K562 (cell line): ENCODE data around the gene CDK5RAP3. TPM values are rescaled to one million over a fixed set of nuclear protein-coding genes. Genes with fewer than 3 reads are reported as not detected.

ENCODE experiments used
- ATAC-seq: fragments of 200-7000 bp; cut with Tn5 transposase; 3 replicates; pipeline ENCODE4 v1.9.1; 2020; ENCODE audit warnings: moderate library complexity
- BruUV-seq: library from RNA; stranded (reverse); fragments of 400-500 nt; replicated peaks from 2 replicates; lab custom pipeline; 2021; lab: Mats Ljungman, UMichigan
- CTCF ChIA-PET: fragments of 300-600 bp; formaldehyde crosslinking; extraction: SDS; loops from one replicate; lab custom pipeline; 2021; ENCODE audit warnings: low intra/inter-chr PET ratio; lab: Yijun Ruan, JAX
- POLR2A ChIA-PET: fragments of 300-600, 350-650 bp; sonication (Branson Sonifier 250); formaldehyde crosslinking; extraction: SDS; loops from one replicate; lab custom pipeline; 2021; ENCODE audit warnings: antibody characterized with exemption, inconsistent platforms; lab: Yijun Ruan, JAX
- DNase-seq, 4 experiments: peaks; one replicate each; pipeline versions ENCODE4 v3.0.0 to v3.0.0-alpha.2; 2011 to 2018; ENCODE audit warnings: low spot score in 3 of 4, mixed read lengths in 3 of 4; ENCODE audit errors: extremely low read depth in 1 of 4
- FAIRE-seq: peaks from 2 replicates; lab custom pipeline; 2011; peaks lifted over from hg19 to GRCh38; lab: Jason Lieb, UNC
- H2AFZ ChIP-seq: 2 replicates; pipeline ENCODE4 v1.6.0; 2011; ENCODE audit warnings: low read depth, low read length, control low read depth, inconsistent platforms
- H3K27ac ChIP-seq: fragments of 200-600 bp; 3 replicates; pipeline ENCODE4 v1.8.0; 2011; ENCODE audit warnings: low read depth, mild to moderate bottlenecking, control low read depth, inconsistent platforms, low read length, moderate library complexity, mixed read lengths; ENCODE audit errors: extremely low read depth
- H3K27me3 ChIP-seq, 2 experiments: fragments of 300-600 bp in 1 of 2; 2 replicates in 1 of 2; 3 replicates in 1 of 2; pipeline versions ENCODE4 v1.6.0 to v1.8.0; 2011; ENCODE audit warnings: inconsistent platforms in 2 of 2, low read length in 2 of 2, mild to moderate bottlenecking in 1 of 2, mixed read lengths in 1 of 2, moderate library complexity in 1 of 2; ENCODE audit not compliant: control insufficient read depth in 2 of 2, insufficient read depth in 2 of 2
- H3K36me3 ChIP-seq: fragments of 300-600 bp; 3 replicates; pipeline ENCODE4 v1.8.0; 2011; ENCODE audit warnings: mild to moderate bottlenecking, low read length, inconsistent platforms; ENCODE audit not compliant: control insufficient read depth, insufficient read depth
- H3K4me1 ChIP-seq, 2 experiments: fragments of 200-600 bp in 1 of 2; replicated peaks in 1 of 2; 2 replicates in 1 of 2; 3 replicates in 1 of 2; pipeline versions ENCODE4 v1.5.1 to v1.8.0; 2011; ENCODE audit warnings: inconsistent platforms in 2 of 2, low read length in 2 of 2, mild to moderate bottlenecking in 1 of 2, mixed read lengths in 1 of 2, moderate library complexity in 1 of 2; ENCODE audit not compliant: control insufficient read depth in 2 of 2, insufficient read depth in 2 of 2
- H3K4me2 ChIP-seq: 2 replicates; pipeline ENCODE4 v1.6.1; 2011; ENCODE audit warnings: low read length, control low read depth, inconsistent platforms, mixed read lengths; ENCODE audit not compliant: insufficient read depth
- H3K4me3 ChIP-seq: fragments of 200-600 bp; sonication (generic), shearing (Covaris generic); 2 replicates; pipeline ENCODE4 v1.5.1; 2016; ENCODE audit warnings: control low read depth, inconsistent platforms
- H3K79me2 ChIP-seq: fragments of 200-600 bp; 3 replicates; pipeline ENCODE4 v1.8.0; 2011; ENCODE audit warnings: low read length, inconsistent platforms; ENCODE audit not compliant: control insufficient read depth, insufficient read depth
- H3K9ac ChIP-seq, 2 experiments: 2 replicates each; pipeline versions ENCODE4 v1.6.0 to v1.6.1; 2011; ENCODE audit warnings: low read depth in 2 of 2, low read length in 2 of 2, control low read depth in 1 of 2, inconsistent platforms in 1 of 2, mild to moderate bottlenecking in 1 of 2, mixed read lengths in 1 of 2; ENCODE audit not compliant: insufficient read depth in 1 of 2
- H3K9me1 ChIP-seq: one replicate; pipeline ENCODE4 v1.6.0; 2011; ENCODE audit warnings: inconsistent platforms, mild to moderate bottlenecking, low read length, moderate library complexity; ENCODE audit not compliant: control insufficient read depth, insufficient read depth
- H3K9me3 ChIP-seq: replicated peaks from 2 replicates; pipeline ENCODE4 v1.5.1; 2011; ENCODE audit warnings: low read depth, low read length, inconsistent platforms; ENCODE audit not compliant: control insufficient read depth, insufficient read depth
- H4K20me1 ChIP-seq: replicated peaks from 2 replicates; pipeline ENCODE4 v1.6.1; 2011; ENCODE audit warnings: low read length, inconsistent platforms, mixed read lengths; ENCODE audit not compliant: control insufficient read depth, insufficient read depth
- ARID3B ChIP-seq: fragments of 250-450 bp; sonication (Bioruptor Pico); IDR thresholded peaks from 2 replicates; pipeline ENCODE4 v1.4.0; 2020; ENCODE audit warnings: borderline replicate concordance
- DEAF1 ChIP-seq: fragments of 450-650 bp; formaldehyde crosslinking; IDR thresholded peaks from 2 replicates; pipeline ENCODE4 v1.4.0; 2020; ENCODE audit warnings: mild to moderate bottlenecking, moderate library complexity
- USF2 ChIP-seq: sonication (generic); formaldehyde crosslinking; IDR thresholded peaks from 2 replicates; pipeline ENCODE4 v1.5.0; 2020; ENCODE audit warnings: missing genetic modification reagents
- XRCC5 ChIP-seq: fragments of 200-400 bp; formaldehyde crosslinking; IDR thresholded peaks from 2 replicates; pipeline ENCODE4 v1.6.1; 2017; ENCODE audit warnings: low read depth, mild to moderate bottlenecking, low read length
- ZNF785 ChIP-seq: fragments of 250-450 bp; sonication (Bioruptor Pico); IDR thresholded peaks from 2 replicates; pipeline ENCODE4 v1.4.0; 2020; ENCODE audit warnings: mild to moderate bottlenecking
- WGBS: fragments of 100-300 bp; shearing (Covaris generic); methylation state at CpG from one replicate; pipeline ENCODE4 v1.1.6; 2016; ENCODE audit warnings: low coverage, mixed read lengths; ENCODE audit not compliant: insufficient coverage; ENCODE audit errors: missing lambda C conversion rate; 5-methylcytosine and 5-hydroxymethylcytosine counted together
- in situ Hi-C: fragments of 300-500 bp; cut with MboI; formaldehyde crosslinking; loops from 4 replicates; pipeline ENCODE4 v1.15.0; 2018; ENCODE audit warnings: inconsistent platforms, mixed read lengths
- intact Hi-C: fragments of 100-400 bp; cut with micrococcal nuclease; formaldehyde crosslinking; loops from 2 replicates; pipeline ENCODE4 v1.14.2; 2022
- polyA plus RNA-seq, 8 experiments: library from polyadenylated mRNA; depleted of rRNA in 4 of 8; stranded (reverse) in 5 of 8; unstranded in 3 of 8; fragments of >200 nt; fragmentation: Nextera tagmentation in 2 of 8; fragmentation: Illumina TruSeq in 1 of 8; extraction: Ambion mirVana in 2 of 8; extraction: Trizol in 1 of 8; gene quantifications; 2 replicates each; pipeline versions ENCODE4 v1.2.1 to v1.2.3, GENCODE V29; 2011 to 2014; ENCODE audit warnings: inconsistent platforms in 1 of 8, missing spikeins in 1 of 8
- total RNA-seq, 7 experiments: library from RNA; depleted of rRNA in 6 of 7; stranded (reverse); fragments of >200 nt in 6 of 7; fragmentation: Illumina TruSeq in 2 of 7; extraction: Trizol in 2 of 7; gene quantifications; 2 replicates each; pipeline versions ENCODE4 v1.2.1 to v1.2.3, GENCODE V29; 2011 to 2021; ENCODE audit warnings: low replicate concordance in 1 of 7

CDK5RAP3 gene
- total and polyA plus RNA-seq, 9 of the 15 experiments (the other 6 are each of a cell fraction or from before 2014, with no cell fraction given) = 44.2 to 202 (median 91.5) TPM

GRCh38 chr17:47955497-47956461, 15.1 kb upstream of the CDK5RAP3 start:
- ChIA-PET POLR2A (interaction anchor here (0.6 to 2.2 kb wide), 7 partner anchors 13 to 130 kb away, joined by 3 to 8 read pairs (median 3); partner anchors contain the start of gene CDK5RAP3), CTCF (interaction anchor here (0.6 kb wide), 1 partner anchor 202 kb away, joined by 3 read pairs; no protein-coding TSS in a partner anchor)
- Histone ChIP-seq H3K9me3 (no peaks in the 10 kb centered on the region), H3K4me3 (no peak overlapping the region), H3K79me2 (no peaks in the 10 kb centered on the region), H3K9me1 (no peaks in the 10 kb centered on the region), H3K36me3 (no peaks in the 10 kb centered on the region; the same call in 2 of the 3 replicates), H3K27me3 (no peaks in the 10 kb centered on the region), H3K4me2 (no peak overlapping the region), H3K9ac (no peak overlapping the region; a peak in 1 of 4 replicates), H3K27ac (no peak overlapping the region), H4K20me1 (no peaks in the 10 kb centered on the region), H3K4me1 (peaks cover 10 to 19% of the 10 kb centered on the region in 2 experiments), H2AFZ (no peak overlapping the region)
- no peak for DNase-seq
- in situ Hi-C loops (no loop called here), intact Hi-C loops (no loop called here)
- ATAC-seq = no peak
- FAIRE-seq = no peak
- TF ChIP-seq ZNF785 (CRISPR knock-in tag) (no peak), DEAF1 (CRISPR knock-in tag) (no peak), USF2 (CRISPR knock-in tag) (no peak), ARID3B (no peak), XRCC5 (no peak)
- 37% methylated on average over 7 of the region's 7 CpGs for WGBS
- no TSS peak for BruUV-seq
